ENCODE results near the gene VAV3. TPM values are rescaled to one million over a fixed set of nuclear protein-coding genes. Genes with fewer than 3 reads are reported as not detected.

VAV3 gene
- total RNA-seq, 1 experiment from 2014 or later = not detected

- TF ChIP-seq YY1 (IDR thresholded peaks at IDR 0.05; ENCODE audit: extremely low read depth, insufficient replicate concordance, low read depth, low read length) (no peak), POLR2A (IDR thresholded peaks at IDR 0.05; ENCODE audit: borderline replicate concordance, extremely low read depth, insufficient read depth, insufficient read length) (no peak), ZNF274 (IDR thresholded peaks at IDR 0.05; ENCODE audit: low read depth, low read length) (no peak), EGR1 (IDR thresholded peaks at IDR 0.05; ENCODE audit: low read depth) (no peak), REST (IDR thresholded peaks at IDR 0.05; ENCODE audit: low read depth) (no peak), CBX3 (IDR thresholded peaks at IDR 0.05; ENCODE audit: low read depth) (no peak)
Observed at GRCh38 chr1:107953556-107953955, 11.4 kb downstream of the VAV3 start (continued).

GRCh38 chr1:107952989-107953388 is 12.0 kb downstream of the VAV3 start:
- no TSS peak for BruUV-seq (replicated peaks)
- POLR2A ChIA-PET = no interaction called here
- ATAC-seq (no peak), DNase-seq (ENCODE audit: low read depth, low spot score) (no peak)
- Histone ChIP-seq H3K9me3 (ENCODE audit: control insufficient read depth in 1 of 2, insufficient read depth in 1 of 2, low read depth in 1 of 2, low read length in 2 of 2) (no peaks in the 10 kb centered on the region), H4K20me1 (ENCODE audit: insufficient read depth) (no peaks in the 10 kb centered on the region), H3K4me1 (ENCODE audit: control insufficient read depth in 1 of 2, insufficient read depth in 2 of 2, low read length in 2 of 2) (no peaks in the 10 kb centered on the region), H2AFZ (ENCODE audit: low read depth, low read length, poor library complexity, severe bottlenecking) (no peak overlapping the region), H3K9me2 (ENCODE audit: insufficient read depth) (no peaks in the 10 kb centered on the region), H3K27me3 (ENCODE audit: insufficient read depth, low read length) (peaks cover 67% of the 10 kb centered on the region), H3K36me3 (ENCODE audit: control insufficient read depth in 1 of 2, insufficient read depth in 2 of 2, low read length in 2 of 2) (no peaks in the 10 kb centered on the region), H3K79me2 (ENCODE audit: insufficient read depth, low read length) (no peaks in the 10 kb centered on the region), H3K4me2 (ENCODE audit: low read length) (no peak overlapping the region), H3K4me3 (replicated peaks in 1 of 2; ENCODE audit: low read depth in 1 of 2, low read length in 2 of 2) (no peak overlapping the region), H3K27ac (ENCODE audit: low read depth, low read length) (no peak overlapping the region), H3K9ac (ENCODE audit: low read length) (no peak overlapping the region)
- CTCF ChIA-PET = no interaction called here
- RAD21 ChIA-PET (ENCODE audit: low non-redundant PET in 1 of 2, low total read pairs in 2 of 2, uncharacterized antibody in 2 of 2, unreplicated experiment in 2 of 2) = no interaction called here
- intact Hi-C loops (cut with micrococcal nuclease) = no loop called here
- no peak for TF ChIP-seq EZH2phosphoT487 (IDR thresholded peaks at IDR 0.05; ENCODE audit: borderline replicate concordance)
- TF ChIP-seq SIN3A (IDR thresholded peaks at IDR 0.05; ENCODE audit: low read depth) = no peak
